Measurements from ENCODE around the gene DIS3L2.

The DIS3L2 gene

DNA sequence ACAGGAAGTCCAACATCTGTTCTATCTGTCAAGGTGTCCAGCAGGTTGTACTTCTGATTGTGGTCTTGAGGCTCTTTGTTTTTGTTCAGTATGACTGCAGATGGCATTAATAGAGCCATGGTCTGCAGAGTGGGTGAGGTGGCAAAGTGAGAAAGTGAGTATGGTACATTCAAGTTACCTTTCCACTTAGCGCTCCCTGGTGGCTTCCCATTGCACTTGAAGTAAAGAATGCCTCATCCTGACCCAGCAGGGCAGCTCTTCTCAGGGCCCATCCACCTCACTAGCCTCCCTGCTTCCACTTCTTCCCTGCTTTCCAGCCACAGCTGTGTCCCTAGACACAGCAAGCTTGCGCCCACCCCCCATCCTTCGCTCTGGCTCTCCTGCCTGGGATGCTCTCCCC, 269.0 kb downstream of the DIS3L2 start:
- Histone ChIP-seq H3K4me3 (no peak overlapping the region), H3K36me3 (ENCODE audit: insufficient read depth, low read length) (no peaks in the 10 kb centered on the region), H3K9me3 (ENCODE audit: low read depth, low read length) (no peaks in the 10 kb centered on the region), H3K27ac (no peak overlapping the region), H3K9ac (ENCODE audit: insufficient read length) (no peak overlapping the region)
- DNase-seq (ENCODE audit: low read depth, low spot score) = no peak
- no peak for TF ChIP-seq FOXP2 (optimal IDR thresholded peaks at IDR 0.05; ENCODE audit: control extremely low read depth, extremely low read length, insufficient read depth)
- TF ChIP-seq EZH2 (IDR thresholded peaks at IDR 0.05) = no peak
- no peak for TF ChIP-seq POLR2AphosphoS5 (IDR thresholded peaks at IDR 0.05; ENCODE audit: borderline replicate concordance, low read depth, low read length)

DNA sequence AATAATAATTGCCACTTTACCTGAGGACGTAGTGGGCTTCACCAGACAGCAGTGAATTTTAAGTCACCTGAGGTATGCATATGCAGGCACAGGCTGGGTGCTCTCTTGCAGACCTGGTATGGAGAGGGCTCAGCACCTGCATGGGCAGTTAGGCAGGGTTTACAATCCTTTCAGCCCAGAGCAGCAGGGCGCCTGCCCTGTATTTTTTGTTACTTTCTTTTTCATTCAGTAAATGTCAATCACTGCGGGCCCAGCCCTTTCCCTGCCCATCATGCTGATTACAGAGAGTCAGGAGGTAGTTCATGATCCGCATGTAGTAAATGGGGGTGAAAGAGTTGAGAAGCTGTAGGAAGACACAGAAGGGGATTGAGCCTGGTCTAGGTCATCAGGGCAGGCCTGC, 270.0 kb downstream of the DIS3L2 start:
- TF ChIP-seq POLR2AphosphoS5 (IDR thresholded peaks at IDR 0.05; ENCODE audit: borderline replicate concordance, low read depth, low read length) (no peak), EZH2 (IDR thresholded peaks at IDR 0.05) (no peak), FOXP2 (optimal IDR thresholded peaks at IDR 0.05; ENCODE audit: control extremely low read depth, extremely low read length, insufficient read depth) (no peak)
- no peaks in the 10 kb centered on the region for H3K9me3 ChIP-seq (ENCODE audit: low read depth, low read length)
- H3K9ac ChIP-seq (ENCODE audit: insufficient read length) = no peak overlapping the region
- H3K36me3 ChIP-seq (ENCODE audit: insufficient read depth, low read length) = no peaks in the 10 kb centered on the region
- DNase-seq (ENCODE audit: low read depth, low spot score) = no peak
- H3K4me3 ChIP-seq = no peak overlapping the region
- H3K27ac ChIP-seq = no peak overlapping the region

DNA sequence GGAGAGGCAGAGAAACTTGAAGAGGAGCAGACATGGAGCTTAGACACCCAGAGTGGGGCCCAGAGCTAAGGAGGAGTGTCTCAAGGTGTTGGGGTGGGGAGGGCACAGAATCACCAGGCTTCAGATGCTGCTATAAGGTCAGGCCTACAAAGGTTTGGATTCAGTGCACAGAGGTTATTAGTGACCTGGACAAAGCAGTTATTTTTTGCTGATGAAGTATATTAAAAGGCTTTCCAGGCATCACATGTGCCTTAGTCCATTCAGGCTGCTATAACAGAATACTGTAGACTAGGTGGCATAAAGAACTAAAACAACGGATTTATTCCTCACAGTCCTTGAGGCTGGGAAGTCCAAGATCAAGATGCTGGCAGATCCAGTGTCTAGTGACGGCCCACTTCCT, 271.4 kb downstream of the DIS3L2 start:
- DNase-seq (ENCODE audit: low read depth, low spot score) = no peak
- H3K27ac ChIP-seq = no peak overlapping the region
- no peaks in the 10 kb centered on the region for H3K9me3 ChIP-seq (ENCODE audit: low read depth, low read length)
- no peak overlapping the region for H3K9ac ChIP-seq (ENCODE audit: insufficient read length)
- no peak overlapping the region for H3K4me3 ChIP-seq
- H3K36me3 ChIP-seq (ENCODE audit: insufficient read depth, low read length) = no peaks in the 10 kb centered on the region
- TF ChIP-seq FOXP2 (optimal IDR thresholded peaks at IDR 0.05; ENCODE audit: control extremely low read depth, extremely low read length, insufficient read depth) (no peak), POLR2AphosphoS5 (IDR thresholded peaks at IDR 0.05; ENCODE audit: borderline replicate concordance, low read depth, low read length) (no peak)

DNA sequence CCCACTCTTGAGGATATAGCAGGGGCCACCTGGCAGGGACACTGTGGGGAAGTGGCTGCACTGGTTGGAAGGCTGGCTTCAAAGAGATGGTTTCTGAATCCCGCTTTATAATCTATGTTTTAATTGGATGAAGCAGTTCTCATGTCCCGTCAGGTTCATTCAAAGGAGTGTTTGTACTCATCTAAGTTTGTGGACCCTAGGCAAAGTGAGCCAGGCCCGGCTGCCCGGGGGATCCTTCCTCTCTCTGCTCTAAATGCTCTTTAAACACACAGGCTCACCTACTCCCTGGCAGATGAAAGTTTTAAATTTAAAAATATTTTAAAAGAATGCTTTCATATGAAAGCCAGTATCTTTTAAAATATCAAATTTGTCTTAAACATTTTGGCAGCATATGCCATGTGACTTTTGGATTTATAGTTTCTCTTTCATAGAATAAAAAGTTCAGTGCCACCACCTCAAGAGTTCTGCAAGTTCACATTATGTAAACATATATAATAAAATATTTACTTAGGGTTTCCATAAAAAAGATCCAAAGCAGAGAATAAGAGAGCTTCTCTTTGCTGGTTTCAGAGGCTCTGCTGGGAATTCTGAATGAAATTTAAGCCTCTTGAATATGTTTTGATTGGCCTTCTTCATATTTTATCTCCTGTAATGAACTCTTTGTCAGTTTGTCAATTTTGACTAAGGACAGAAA, 273.6 kb downstream of the DIS3L2 start:
- H3K36me3 ChIP-seq (ENCODE audit: insufficient read depth, low read length) = no peaks in the 10 kb centered on the region
- TF ChIP-seq FOXP2 (optimal IDR thresholded peaks at IDR 0.05; ENCODE audit: control extremely low read depth, extremely low read length, insufficient read depth) = no peak
- TF ChIP-seq POLR2AphosphoS5 (IDR thresholded peaks at IDR 0.05; ENCODE audit: borderline replicate concordance, low read depth, low read length) = no peak
- TF ChIP-seq EZH2 (IDR thresholded peaks at IDR 0.05) = no peak
- H3K27ac ChIP-seq = no peak overlapping the region
- H3K9me3 ChIP-seq (ENCODE audit: low read depth, low read length) = no peaks in the 10 kb centered on the region
- H3K9ac ChIP-seq (ENCODE audit: insufficient read length) = no peak overlapping the region
- DNase-seq (ENCODE audit: low read depth, low spot score) = no peak
- H3K4me3 ChIP-seq = no peak overlapping the region

DNA sequence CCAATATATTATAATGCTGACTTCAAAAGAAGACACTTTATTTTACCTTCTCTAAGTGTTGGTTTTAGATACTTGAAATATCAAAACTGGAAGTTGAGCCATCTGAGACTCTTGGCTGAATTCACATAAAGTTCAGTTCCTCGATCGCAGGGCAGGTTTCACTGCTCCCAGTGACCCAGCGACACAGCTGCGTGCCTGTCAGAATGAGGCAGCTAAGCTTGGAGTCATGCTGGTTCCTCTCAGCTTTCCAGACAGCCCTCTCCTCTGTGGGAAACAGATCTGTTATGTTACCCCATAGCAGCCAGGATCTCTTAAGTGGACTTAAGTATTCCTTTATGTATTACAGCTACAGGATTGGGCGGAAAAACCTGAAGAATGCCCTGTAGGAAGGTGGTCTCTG, 274.2 kb downstream of the DIS3L2 start:
- H3K9ac ChIP-seq (ENCODE audit: insufficient read length) = no peak overlapping the region
- TF ChIP-seq POLR2AphosphoS5 (IDR thresholded peaks at IDR 0.05; ENCODE audit: borderline replicate concordance, low read depth, low read length) (no peak), EZH2 (IDR thresholded peaks at IDR 0.05) (no peak), FOXP2 (optimal IDR thresholded peaks at IDR 0.05; ENCODE audit: control extremely low read depth, extremely low read length, insufficient read depth) (no peak)
- H3K9me3 ChIP-seq (ENCODE audit: low read depth, low read length) = no peaks in the 10 kb centered on the region
- H3K36me3 ChIP-seq (ENCODE audit: insufficient read depth, low read length) = no peaks in the 10 kb centered on the region
- H3K27ac ChIP-seq = no peak overlapping the region
- no peak for DNase-seq (ENCODE audit: low read depth, low spot score)
- no peak overlapping the region for H3K4me3 ChIP-seq

DNA sequence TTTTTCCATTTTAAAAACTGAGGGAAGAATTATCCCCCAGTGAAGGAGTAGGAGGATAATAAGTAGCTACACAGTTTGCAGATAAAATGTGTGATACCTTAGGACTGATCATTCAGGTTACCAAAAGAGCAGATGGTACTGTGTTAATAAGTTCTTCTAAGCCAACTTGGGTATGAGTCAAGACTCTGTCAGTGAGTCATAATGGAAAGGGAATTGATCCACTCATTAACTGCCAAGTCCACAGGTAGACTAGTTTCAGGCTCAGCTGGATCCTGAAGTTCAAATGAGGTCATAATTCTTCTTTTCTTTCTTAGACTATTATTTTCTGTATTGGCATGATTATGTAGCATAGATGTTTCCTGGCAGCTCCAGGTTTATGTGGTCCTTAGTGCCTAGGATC, 274.7 kb downstream of the DIS3L2 start:
- Histone ChIP-seq H3K4me3 (no peak overlapping the region), H3K27ac (no peak overlapping the region), H3K9me3 (ENCODE audit: low read depth, low read length) (no peaks in the 10 kb centered on the region), H3K36me3 (ENCODE audit: insufficient read depth, low read length) (no peaks in the 10 kb centered on the region), H3K9ac (ENCODE audit: insufficient read length) (no peak overlapping the region)
- TF ChIP-seq POLR2AphosphoS5 (IDR thresholded peaks at IDR 0.05; ENCODE audit: borderline replicate concordance, low read depth, low read length) = no peak
- no peak for TF ChIP-seq FOXP2 (optimal IDR thresholded peaks at IDR 0.05; ENCODE audit: control extremely low read depth, extremely low read length, insufficient read depth)
- TF ChIP-seq EZH2 (IDR thresholded peaks at IDR 0.05) = no peak
- DNase-seq (ENCODE audit: low read depth, low spot score) = no peak

DNA sequence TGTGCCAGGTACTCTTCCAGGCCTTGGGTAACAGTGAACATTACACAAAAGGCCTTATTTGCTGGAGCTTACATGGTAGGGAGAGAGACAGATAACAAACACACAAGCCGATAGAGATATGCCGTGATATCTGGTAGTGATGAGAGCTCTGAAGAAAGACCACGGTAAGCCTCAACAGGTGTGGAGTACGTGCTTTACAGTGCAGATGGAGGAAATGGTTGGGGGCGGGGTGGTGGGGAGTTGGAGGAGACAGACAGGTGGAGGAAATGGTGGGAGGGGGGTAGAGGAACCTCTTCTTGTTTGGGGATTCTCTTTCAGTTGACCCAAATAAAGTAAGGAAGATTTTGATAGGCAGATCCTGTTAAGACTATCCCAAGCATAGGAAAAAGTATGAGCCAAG, 276.0 kb downstream of the DIS3L2 start:
- no peak overlapping the region for H3K27ac ChIP-seq
- DNase-seq (ENCODE audit: low read depth, low spot score) = no peak

DNA sequence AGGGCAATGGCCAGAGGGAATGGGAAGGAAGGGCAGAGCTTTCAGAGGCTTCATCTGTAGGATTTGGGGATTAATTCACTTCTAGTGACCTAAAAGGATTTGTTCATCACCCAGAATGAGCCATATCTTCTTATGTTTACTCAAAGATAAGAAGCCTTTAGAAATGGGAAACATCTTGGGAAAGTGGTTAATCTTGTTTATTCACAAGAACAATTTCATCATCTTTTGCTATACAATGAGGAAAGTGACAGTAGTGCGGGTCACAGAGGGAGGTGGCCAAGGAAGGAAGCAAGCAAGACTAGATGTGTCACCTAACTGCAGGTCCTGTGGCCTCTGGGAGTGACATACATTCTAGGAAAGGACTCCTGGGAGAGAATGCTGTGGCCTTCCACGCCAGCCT, 276.6 kb downstream of the DIS3L2 start:
- Histone ChIP-seq H3K4me3 (no peak overlapping the region), H3K27ac (no peak overlapping the region), H3K36me3 (ENCODE audit: insufficient read depth, low read length) (no peaks in the 10 kb centered on the region), H3K9me3 (ENCODE audit: low read depth, low read length) (no peaks in the 10 kb centered on the region), H3K9ac (ENCODE audit: insufficient read length) (no peak overlapping the region)
- no peak for TF ChIP-seq EZH2 (IDR thresholded peaks at IDR 0.05)
- no peak for TF ChIP-seq FOXP2 (optimal IDR thresholded peaks at IDR 0.05; ENCODE audit: control extremely low read depth, extremely low read length, insufficient read depth)
- no peak for TF ChIP-seq POLR2AphosphoS5 (IDR thresholded peaks at IDR 0.05; ENCODE audit: borderline replicate concordance, low read depth, low read length)
- DNase-seq (ENCODE audit: low read depth, low spot score) = no peak

More for the DNA sequence above, 276.0 kb downstream of the DIS3L2 start:
- Histone ChIP-seq H3K4me3 (no peak overlapping the region), H3K36me3 (ENCODE audit: insufficient read depth, low read length) (no peaks in the 10 kb centered on the region), H3K9me3 (ENCODE audit: low read depth, low read length) (no peaks in the 10 kb centered on the region), H3K9ac (ENCODE audit: insufficient read length) (no peak overlapping the region)
- no peak for TF ChIP-seq FOXP2 (optimal IDR thresholded peaks at IDR 0.05; ENCODE audit: control extremely low read depth, extremely low read length, insufficient read depth)
- TF ChIP-seq EZH2 (IDR thresholded peaks at IDR 0.05) = no peak
- no peak for TF ChIP-seq POLR2AphosphoS5 (IDR thresholded peaks at IDR 0.05; ENCODE audit: borderline replicate concordance, low read depth, low read length)

DNA sequence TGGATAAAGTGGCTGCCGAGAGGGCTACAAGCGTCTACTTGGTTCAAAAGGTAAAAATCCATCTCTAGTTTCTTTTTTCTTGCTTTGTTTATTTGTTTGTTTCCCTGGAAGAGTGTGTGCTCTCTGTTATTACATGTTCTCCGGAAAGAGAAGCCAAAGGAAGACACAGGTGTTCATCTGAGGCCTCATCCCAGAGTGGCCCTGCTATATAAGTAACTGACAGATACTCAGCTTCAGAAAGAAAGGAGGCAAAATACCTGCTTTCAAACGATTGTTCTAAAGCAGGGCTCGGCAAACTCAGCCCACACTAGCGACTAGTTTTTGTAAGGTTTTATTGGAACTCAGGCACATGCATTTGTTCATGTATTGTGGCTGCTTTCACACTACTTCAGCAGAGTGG, 277.1 kb downstream of the DIS3L2 start:
- Histone ChIP-seq H3K9ac (ENCODE audit: insufficient read length) (no peak overlapping the region), H3K27ac (no peak overlapping the region), H3K4me3 (no peak overlapping the region), H3K9me3 (ENCODE audit: low read depth, low read length) (no peaks in the 10 kb centered on the region), H3K36me3 (ENCODE audit: insufficient read depth, low read length) (no peaks in the 10 kb centered on the region)
- TF ChIP-seq FOXP2 (optimal IDR thresholded peaks at IDR 0.05; ENCODE audit: control extremely low read depth, extremely low read length, insufficient read depth) (no peak), POLR2AphosphoS5 (IDR thresholded peaks at IDR 0.05; ENCODE audit: borderline replicate concordance, low read depth, low read length) (no peak), EZH2 (IDR thresholded peaks at IDR 0.05) (no peak)
- no peak for DNase-seq (ENCODE audit: low read depth, low spot score)
